H54 (cell line): ENCODE results near the gene PROZ.

Experiments
- DNase-seq: peaks from one replicate; pipeline ENCODE4 v3.0.0; 2011; ENCODE audit warnings: low spot score, mixed read lengths; ENCODE audit not compliant: insufficient read length
- FAIRE-seq: peaks from 3 replicates; lab custom pipeline; 2011; peaks lifted over from hg19 to GRCh38; lab: Jason Lieb, UNC
- POLR2A ChIP-seq: IDR thresholded peaks from 2 replicates; pipeline ENCODE4 v1.6.1; 2011; ENCODE audit warnings: low read depth, mild to moderate bottlenecking, low read length

The PROZ gene

GRCh38 chr13:113142876-113143275 lies 15.6 kb upstream of the PROZ start:
- FAIRE-seq: no peak
- no peak for TF ChIP-seq POLR2A
- DNase-seq: no peak

DNA sequence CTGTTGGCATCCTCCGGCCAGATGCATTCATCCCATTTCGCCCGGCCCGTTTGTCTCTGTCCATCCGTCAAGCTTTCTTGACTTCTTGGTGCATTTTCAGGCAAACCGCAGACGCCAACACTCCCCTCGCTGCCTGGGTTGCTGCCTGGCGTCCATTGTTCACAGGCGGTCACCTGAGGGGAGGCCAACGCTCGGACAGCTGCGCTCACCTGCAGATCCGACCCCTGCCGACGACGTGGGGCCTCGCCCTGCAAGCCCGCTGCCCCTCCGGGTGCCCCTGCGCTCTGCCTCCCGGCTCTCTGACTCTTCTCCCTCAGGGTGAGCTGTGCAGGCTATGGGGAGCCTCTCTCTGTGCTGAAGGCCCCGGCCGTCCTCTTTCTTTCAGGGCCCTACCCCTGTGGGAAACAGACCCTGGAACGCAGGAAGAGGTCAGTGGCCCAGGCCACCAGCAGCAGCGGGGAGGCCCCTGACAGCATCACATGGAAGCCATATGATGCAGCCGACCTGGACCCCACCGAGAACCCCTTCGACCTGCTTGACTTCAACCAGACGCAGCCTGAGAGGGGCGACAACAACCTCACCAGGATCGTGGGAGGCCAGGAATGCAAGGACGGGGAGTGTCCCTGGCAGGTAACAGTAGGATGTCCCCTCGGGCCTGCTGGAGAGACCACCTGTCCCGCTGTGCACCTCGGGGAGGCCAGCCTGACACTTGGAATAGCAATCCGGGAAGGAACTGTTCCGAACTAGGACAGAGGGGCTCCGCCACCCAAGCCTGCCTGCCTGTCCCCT lies 14.8 kb upstream of the PROZ start:
- TF ChIP-seq POLR2A: no peak
- DNase-seq (no peak), FAIRE-seq (no peak)

DNA sequence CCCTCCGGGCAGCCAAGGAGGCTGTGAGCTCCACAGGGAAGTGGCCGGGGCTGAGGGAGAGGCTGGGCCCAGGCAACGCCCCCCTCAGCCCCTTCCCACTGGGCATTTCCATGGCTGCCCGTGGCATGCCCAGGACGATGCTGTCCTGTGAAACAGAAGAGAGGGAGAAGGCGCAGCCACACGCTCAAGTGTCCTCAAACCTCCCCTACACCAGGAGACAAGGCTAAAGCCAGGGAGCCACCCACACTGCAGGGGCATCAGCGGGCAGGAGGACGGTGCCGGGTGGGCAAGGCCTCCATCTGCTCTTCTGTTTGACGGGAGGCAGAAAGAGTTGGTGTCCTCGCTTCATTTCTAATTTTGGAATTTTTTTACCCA lies 14.2 kb upstream of the PROZ start:
- no peak for TF ChIP-seq POLR2A
- no peak for FAIRE-seq
- DNase-seq: no peak

- no peak for FAIRE-seq
- no peak for TF ChIP-seq POLR2A
- no peak for DNase-seq
Measured at GRCh38 chr13:113145496-113145895, 13.0 kb upstream of the PROZ start.

GRCh38 chr13:113145911-113146598 lies 12.4 kb upstream of the PROZ start:
- DNase-seq (no peak), FAIRE-seq (no peak)
- TF ChIP-seq POLR2A: no peak

DNA sequence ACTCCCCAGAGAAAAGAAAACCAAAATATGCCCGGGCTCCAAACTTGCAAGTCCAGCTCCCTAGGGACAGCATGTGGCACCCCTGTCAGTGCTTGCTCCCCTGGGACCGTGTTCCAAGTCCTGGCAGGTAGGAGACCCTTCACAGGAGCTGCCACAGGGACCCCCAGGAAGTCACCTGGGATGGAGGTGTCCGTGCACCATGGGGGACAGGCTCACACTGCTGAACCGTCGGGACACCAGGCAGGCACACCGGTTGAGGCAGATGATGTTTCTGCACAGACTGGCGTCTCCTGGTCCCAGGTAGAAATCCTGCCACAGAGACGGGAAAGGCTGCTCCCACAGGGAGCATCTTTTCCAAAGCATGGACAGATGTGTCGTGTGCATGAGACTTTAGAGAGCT lies 11.7 kb upstream of the PROZ start:
- DNase-seq (no peak), FAIRE-seq (no peak)
- no peak for TF ChIP-seq POLR2A

DNA sequence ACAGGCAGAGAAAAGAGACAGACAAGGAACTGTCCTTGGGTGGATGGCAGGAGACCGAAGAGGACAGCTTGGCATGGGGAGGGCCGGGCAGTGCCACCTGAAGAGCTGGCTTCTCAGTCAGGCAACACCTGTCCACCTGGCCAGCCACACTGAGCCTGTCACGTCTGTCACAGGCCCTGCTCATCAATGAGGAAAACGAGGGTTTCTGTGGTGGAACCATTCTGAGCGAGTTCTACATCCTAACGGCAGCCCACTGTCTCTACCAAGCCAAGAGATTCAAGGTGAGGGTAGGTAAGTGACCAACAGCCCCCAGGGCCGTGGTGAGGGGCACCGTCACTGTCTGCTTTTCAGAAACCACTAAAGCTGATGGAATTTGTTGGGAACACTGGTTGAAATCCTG lies 11.2 kb upstream of the PROZ start:
- no peak for TF ChIP-seq POLR2A
- DNase-seq: no peak
- FAIRE-seq: no peak

GRCh38 chr13:113148407-113148806 lies 10.0 kb upstream of the PROZ start:
- FAIRE-seq (no peak), DNase-seq (no peak)
- no peak for TF ChIP-seq POLR2A

GRCh38 chr13:113148940-113149503 lies 9.4 kb upstream of the PROZ start:
- DNase-seq (no peak), FAIRE-seq (no peak)
- TF ChIP-seq POLR2A: no peak

- FAIRE-seq: no peak
- no peak for TF ChIP-seq POLR2A
Measured at GRCh38 chr13:113149711-113150549, 8.5 kb upstream of the PROZ start.

DNA sequence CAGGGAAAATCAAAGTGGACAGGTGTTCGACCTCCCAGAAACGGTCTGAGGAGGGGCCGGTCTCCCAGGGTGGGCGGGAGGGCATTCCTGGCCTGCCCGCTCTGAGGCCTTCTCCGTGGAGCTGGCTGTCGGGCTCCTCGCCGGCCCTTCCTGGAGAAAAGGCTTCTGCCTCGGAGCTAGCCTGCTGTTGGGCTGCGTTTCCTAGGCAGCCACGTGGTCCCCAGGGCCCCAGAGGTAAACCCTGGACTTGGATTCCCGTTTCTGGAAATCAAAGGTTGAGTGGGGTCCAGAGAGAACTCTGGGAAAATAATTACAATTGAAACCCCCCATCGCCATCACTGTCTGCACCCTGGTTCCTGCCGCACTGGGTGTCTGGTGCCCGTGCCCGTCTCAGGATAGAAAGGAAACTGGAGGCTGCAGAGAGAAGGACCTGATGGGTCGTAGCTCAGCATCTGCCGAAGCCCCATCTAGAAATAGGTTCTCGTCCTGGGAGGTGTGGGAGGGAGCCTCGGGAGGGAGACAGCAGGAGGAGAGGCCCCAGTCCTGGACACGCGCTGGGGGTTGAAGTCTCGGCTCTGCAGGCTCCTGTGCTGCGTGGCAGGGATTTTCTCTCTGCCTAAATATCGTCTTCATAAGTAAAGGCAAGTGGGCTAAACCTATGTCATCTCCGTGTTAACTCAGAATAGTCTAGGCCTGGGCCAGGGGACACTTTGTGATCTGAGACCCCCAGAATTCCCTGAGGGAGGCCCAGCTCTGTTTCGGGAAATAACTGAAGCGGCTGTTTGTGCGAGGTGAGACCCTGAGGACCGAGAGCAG lies 7.7 kb upstream of the PROZ start:
- FAIRE-seq (no peak), DNase-seq (no peak)
- TF ChIP-seq POLR2A: no peak

More at GRCh38 chr13:113149711-113150549, 8.5 kb upstream of the PROZ start:
- no peak for DNase-seq

DNA sequence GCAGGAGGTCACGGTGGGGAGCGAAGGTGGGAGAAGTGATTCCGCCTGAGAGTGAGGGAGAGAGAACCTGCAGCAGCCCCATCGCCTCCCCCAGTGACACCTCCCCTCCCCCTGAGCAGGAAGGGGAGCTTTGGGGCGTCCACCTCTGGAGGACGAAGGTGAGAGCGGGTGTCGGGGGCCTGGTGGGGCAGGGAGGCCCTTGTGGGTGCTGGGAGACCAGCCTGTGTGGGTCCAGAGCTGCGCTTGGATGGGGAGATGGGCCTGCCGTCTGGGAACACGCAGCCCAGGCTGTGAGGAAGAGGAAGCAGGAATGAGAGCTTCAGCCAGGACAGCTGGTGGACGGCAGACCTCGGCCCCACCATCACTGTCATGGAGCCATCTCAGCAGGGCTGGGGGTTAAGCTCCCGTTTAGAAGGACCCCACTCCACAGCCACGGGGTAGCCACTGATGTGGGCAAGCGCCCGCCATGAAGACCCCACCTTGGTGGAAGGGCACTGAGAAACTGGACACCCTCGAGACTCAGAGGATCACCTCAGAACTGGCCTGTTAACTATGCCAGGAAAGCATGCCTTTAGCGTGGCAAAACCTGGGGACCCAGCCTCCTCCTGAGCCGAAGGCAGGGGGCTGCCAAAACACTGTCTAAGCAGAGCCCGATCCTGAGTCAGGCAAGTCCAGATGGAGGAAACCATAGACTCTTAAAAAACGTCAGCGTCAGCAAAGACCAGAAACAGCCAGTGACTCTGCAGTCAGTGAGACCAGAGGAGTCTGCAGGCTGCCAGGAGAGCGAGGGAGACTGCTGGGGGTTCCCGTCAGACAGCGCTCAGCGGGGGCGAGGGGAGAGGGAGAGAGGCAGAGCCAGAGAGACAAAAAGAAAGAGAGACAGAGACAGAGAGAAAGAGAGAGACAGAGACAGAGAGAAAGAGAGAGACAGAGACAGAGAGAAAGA lies 6.4 kb upstream of the PROZ start:
- FAIRE-seq: no peak
- no peak for DNase-seq
- no peak for TF ChIP-seq POLR2A
